CD4-positive, alpha-beta T cell treated with Interleukin-15 for 4 hours (primary cell): Measurements from ENCODE around the gene CDH23.

ENCODE experiments used
- DNase-seq: peaks from one replicate; pipeline ENCODE4 v3.0.0-alpha.2; 2020; ENCODE audit warnings: low spot score

The CDH23 gene

DNA sequence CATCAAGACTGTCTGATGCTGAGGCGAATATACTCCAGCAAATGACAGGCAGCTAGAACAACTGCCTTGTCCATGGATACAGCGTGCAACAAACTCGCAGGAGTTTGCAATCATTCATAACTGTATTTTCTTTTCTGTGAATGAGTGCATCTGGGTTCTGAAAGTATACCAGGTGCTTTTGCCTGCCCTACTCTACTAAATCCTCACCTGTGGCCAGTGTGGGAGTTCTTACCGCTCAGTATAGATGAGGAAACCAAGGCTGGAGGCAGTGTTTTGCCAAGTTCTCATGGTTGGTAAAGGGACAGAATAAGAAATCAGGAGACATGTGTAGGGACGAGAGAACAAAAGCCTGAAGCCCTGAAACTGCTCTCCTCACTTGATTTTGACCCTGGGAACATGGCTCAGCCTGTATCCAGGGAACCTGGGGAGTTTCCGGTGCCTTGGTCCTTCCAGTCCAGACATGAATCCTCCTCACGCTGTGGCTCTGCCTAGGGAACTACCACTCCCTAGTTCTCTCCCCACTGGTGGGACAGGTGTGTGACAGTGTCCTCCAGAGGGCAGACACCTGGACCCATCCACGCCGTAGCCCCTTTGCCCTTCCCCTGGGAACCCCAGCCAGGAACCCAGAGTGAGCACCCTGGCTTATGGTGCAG lies 142.0 kb downstream of the CDH23 start:
- no peak for DNase-seq

DNA sequence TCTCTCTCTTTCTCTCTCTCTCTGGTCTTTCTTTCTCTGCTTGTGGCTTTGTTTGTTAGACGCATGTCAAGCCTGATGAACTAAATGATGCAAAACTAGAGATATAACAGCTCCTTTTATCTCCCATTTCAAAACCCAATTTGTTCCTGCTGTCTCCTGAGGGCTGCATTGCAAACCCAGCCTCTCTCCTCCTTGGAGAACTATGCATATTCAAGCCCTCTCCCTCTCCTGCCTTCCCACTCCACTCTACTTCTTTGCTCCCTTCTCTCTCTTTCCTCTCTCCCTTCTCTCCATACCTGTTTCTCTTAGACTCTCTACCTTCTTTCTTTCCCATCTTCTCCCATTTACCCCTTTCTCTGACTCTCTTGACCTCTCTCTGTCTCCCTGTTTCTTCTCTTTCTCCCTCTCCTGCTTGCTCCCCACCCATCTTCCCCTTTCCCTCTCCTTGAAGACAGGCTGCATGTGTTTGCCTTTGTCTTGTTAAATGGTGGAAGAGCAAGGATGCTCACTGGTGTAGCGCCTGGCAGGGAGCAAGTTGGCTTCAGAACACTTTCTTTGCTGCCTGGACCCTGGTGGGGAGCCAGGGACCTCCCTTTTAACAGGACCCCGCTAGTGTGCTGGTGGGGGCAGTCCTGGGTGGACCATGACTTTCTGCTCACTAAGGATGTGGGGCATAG lies 142.9 kb downstream of the CDH23 start:
- DNase-seq, result no peak

DNA sequence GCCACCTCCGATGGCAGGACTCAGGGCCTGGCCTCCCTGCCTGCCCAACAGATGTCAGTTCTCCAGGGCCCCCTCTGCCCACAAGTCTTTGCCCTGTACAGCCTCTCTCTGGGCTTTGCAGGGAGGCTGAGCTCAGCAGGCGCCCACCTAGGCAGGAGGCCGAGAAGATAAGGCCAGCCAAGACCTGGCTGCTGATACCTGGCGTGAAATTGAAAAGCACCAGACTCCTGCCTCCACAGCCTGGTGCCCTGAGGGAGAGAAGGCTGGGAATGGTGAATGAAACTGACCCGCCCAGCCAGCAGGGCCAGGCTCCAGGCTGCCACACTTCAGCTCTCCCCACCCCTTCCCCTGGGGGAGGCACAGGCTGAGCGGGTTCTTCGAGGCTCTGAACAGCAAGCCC lies 145.8 kb downstream of the CDH23 start:
- no peak for DNase-seq

GRCh38 chr10:71543608-71544170 lies 147.0 kb downstream of the CDH23 start:
- DNase-seq, result no peak

- DNase-seq, result no peak
Measured at GRCh38 chr10:71545001-71545400, 148.3 kb downstream of the CDH23 start.

DNA sequence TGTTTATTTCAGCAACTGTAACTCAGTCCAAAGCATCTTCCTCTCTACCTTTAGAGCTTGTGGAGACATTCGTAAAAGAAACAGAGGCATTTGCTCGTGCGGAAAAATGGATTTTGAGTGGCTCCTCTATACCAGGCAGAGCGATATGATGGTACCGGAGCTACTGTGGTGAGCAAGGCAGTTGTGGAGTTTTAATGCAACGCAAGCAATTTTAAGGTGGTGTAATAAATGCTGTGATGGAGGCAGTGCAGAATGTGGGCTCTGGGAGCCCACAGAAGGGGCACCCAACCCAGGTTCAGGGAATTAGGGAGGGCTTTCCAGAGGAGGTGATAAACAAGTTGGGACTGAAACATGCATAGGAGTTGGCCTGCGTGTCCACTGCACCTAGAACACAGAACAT lies 149.5 kb downstream of the CDH23 start:
- no peak for DNase-seq

GRCh38 chr10:71547312-71547711 lies 150.6 kb downstream of the CDH23 start:
- DNase-seq, result no peak

- no peak for DNase-seq
Measured at GRCh38 chr10:71547876-71548846, 151.4 kb downstream of the CDH23 start.

- DNase-seq, result no peak
Measured at GRCh38 chr10:71549766-71550533, 153.2 kb downstream of the CDH23 start.

GRCh38 chr10:71550628-71551027 lies 153.9 kb downstream of the CDH23 start:
- DNase-seq, result no peak

- DNase-seq, result no peak
Measured at GRCh38 chr10:71551970-71552369, 155.2 kb downstream of the CDH23 start.

DNA sequence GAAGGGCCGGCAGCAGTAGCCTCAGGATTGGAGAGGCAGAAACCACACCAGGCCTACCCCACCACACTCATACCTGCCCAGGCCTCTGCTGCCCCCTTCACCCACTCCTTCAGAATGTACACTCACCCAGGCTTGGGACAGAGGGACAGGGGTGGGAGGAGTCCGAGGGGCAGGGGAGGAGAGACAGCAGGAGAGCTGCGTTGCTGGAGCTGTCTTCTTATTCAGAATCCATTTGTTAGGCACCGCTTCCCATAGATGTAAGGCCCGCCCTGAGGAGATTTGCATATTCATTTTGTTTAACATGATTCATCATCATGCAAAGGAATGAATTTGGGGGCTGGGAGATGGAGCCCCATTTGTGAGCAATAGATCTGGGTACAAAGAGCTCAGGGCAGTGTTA lies 156.7 kb downstream of the CDH23 start:
- DNase-seq, result no peak

DNA sequence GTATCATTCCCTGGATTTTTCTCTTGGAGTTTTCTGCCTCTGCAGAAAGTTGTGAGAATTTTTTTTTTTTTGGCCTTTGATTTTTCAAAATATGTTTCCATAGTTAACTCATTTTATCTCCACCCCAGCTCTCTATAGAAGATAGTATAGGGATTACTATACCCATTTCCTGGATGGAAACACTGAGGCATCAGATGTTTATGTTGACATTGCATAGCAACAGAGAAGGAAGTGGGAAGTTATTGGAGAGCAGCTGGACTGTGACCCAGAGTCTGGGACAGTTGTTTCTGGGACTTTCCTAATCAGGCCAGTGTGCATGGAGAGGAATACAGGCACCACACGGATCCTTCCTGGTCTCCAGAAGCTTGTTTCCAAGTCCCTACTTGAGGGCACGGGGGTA lies 158.0 kb downstream of the CDH23 start:
- DNase-seq, result no peak

- DNase-seq, result no peak
Measured at GRCh38 chr10:71555087-71555723, 158.5 kb downstream of the CDH23 start.

DNA sequence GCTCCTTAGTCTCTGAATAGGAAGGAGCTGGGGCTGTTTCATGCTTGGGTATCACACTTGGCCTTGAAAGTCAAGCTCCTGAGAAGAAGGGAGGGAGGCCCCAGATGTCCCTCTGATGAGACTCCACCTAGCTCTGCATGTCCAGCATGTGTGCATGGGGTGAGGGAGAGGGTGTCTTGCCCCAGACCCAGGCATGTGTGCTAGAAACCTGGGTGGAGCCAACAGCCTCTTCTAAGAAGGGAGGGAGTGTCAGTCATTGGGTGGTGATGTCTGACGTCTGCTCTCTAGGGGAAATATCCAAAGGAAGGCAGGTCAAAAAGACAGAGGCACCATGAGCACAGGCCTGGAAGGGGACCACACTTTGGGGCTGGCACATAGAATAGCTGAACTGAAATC lies 159.0 kb downstream of the CDH23 start:
- no peak for DNase-seq

DNA sequence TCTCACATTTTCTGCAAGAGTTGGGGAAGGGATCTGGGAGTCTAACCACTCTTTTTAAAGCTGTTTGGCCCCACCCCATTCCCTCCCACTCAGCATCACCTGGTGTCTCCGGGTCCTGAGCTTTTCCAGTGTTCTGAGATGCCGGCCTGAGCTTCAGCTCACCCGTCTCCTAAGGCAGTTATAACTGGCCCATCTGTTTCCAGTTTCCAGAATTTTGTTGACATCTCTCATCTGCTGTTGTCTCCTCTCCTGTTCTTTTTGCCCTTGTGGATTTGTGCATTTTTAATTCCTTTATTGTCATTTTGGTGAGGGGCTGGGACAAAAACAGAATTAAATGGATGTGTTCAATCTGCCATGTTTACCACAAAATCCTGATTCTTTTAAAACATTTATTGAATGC lies 162.3 kb downstream of the CDH23 start:
- DNase-seq, result no peak

GRCh38 chr10:71561003-71561574 lies 164.4 kb downstream of the CDH23 start:
- DNase-seq, result no peak

DNA sequence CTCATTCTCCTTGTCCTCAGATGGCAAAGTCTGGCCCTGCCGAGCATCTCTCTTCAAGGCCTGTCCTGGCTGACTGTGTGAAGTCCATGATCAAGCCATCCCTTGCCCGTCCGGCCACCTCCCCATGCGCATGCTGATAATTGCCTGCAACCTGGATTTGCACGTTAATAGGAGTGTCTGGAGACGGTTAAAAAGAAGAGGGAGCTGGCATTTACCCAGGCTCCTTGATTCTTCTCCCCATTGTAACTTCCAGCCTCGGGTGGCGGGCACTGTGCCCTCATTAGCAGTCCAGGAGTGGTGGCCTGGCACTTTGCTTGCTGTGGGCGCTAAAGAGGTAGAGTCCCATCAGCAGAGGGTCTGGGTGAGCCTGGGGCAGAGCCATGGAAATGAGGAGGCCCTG lies 165.5 kb downstream of the CDH23 start:
- no peak for DNase-seq

GRCh38 chr10:71562904-71563303 lies 166.2 kb downstream of the CDH23 start:
- no peak for DNase-seq

DNA sequence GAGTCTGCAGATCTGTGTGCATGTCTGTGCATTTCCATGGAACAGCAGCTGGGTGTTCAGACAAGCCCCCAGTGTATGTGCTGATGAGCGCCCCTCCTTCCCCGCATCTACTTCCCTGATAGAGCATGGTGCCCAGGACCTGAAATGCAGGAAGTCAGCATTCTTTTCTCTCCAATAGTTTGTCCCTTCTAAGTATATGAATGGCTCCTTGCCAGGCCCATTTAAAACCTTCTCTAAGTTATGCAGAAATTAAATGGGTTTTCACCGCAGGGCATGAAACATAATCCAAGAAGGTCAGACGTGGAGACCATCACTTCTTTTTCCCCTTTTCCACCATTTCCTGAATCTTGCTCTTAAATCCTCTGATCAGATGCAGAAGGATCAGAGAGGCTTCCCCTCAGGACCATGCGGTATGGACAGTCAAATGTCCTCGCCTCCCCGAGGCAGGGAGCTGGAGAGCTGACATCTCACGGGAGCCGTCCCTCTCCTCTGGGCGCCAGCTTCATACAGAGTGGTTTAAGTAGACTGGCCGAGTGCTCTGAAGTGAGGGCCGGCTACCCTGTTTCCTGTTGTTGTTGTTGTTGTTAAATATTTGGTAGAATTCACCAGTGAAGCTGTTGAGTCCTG lies 167.6 kb downstream of the CDH23 start:
- no peak for DNase-seq
